GM19351 (cell line): ENCODE results near the gene CHD5.

ENCODE experiments used
- ATAC-seq: cut with Tn5 transposase; IDR thresholded peaks from one replicate; pipeline ENCODE4 v1.9.1; 2021; ENCODE audit warnings: mild to moderate bottlenecking, moderate library complexity; ENCODE audit not compliant: unreplicated experiment

Gene CHD5

DNA sequence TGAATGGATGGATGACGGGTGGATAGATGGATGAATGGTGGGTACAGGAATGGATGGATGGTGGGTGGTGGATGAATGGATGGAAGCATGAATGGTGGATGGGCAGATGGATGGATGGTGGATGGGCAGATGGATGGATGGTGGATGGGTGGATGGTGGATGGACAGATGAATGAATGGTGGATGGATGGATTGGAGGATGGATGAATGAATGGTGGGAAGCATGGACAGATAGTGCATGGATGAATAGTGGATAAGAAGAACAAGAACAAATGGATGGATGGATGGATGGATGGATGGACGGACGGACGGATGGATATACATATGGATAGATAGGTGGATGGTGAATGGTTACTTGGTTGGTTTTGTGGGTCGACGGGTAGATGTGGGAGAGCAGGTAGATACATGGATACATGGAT, 4.7 kb downstream of the CHD5 start:
- ATAC-seq = no peak

GRCh38 chr1:6174621-6175410, 5.3 kb downstream of the CHD5 start:
- ATAC-seq = no peak

- no peak for ATAC-seq
Observed at GRCh38 chr1:6172549-6172948, 7.6 kb downstream of the CHD5 start.

- ATAC-seq = no peak
Observed at GRCh38 chr1:6171548-6172124, 8.5 kb downstream of the CHD5 start.

DNA sequence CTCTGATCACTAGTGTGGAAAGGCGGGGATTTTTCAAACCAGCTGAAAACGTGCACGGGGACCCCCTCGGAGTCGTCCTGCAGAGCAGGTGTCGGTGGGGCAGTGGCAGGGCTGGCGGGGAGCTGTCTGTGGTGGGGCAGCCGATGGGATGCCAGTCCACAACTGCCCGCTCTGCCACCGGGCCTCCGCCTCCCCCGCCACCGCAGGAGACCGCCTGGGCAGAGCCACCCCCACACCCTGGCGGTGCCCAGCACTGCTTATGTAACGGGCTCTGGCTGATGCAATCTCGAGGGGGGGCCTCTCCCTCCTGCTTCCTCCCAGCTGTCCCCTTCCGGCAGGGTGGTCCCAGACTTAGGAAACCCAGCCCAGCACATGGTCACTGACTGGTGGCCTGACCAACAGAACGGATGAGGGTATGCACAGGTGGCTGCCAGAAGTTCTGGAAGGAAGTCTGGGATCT, 9.3 kb downstream of the CHD5 start:
- ATAC-seq = no peak

DNA sequence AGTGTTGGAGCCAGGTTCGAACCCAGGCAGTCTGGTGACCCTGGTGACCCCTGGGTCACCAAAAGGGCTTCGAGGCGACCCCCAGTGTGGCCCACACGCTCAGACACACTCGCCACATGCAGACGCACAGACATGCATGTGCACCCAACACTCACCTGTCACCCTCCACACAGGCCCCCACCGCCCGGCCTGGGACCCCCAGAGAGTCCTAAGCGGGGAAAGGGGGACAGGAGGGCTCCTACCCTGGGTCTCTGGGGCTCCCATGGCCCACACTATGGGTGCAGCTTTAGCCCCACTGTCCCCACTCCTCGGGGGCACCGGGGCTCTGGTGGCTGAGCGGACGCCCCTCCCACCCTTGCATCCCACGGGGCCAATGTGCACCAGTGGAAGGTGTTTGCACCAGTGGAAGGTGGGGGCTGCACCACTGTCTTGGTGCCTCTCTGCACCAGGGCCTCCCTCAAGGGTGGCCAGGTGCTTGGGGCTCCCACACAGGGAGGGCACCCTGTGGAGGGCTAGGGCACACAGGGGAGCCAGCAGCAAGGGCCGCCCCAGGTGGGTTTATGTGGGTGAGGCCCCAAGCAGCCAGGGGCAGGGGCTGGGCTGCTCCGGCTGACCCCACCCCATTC, 9.9 kb downstream of the CHD5 start:
- ATAC-seq = no peak

DNA sequence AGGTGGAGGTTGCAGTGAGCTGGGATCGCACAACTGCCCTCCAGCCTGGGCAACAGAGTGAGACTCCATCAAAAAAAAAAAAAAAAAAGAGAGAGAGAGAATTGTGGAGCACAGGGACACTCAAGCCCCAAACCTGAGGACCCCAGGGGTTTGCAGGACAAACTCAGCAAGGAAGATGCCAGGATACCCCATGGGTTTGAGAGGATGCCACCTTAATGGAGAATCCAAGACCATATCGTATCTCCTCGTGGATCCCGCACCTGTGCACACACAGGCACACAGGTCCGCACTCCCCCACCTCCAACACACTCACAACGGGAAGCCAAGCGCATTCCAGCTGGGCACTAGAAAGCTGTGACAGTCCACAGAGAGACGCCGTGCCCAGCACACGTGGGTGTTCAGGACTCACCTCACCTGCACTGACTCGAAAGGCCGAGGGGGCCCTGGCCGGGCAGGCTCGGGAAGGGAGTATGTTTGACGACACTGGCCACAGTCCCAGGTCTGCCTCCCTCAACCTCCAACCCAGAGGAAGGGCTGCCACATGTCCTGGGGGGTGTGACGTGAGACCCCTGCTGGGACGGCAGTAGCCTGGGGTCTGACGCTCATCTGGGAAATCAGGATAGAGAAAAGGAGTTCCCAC, 11.1 kb downstream of the CHD5 start:
- ATAC-seq = no peak

GRCh38 chr1:6167391-6168303, 12.5 kb downstream of the CHD5 start:
- ATAC-seq = no peak

DNA sequence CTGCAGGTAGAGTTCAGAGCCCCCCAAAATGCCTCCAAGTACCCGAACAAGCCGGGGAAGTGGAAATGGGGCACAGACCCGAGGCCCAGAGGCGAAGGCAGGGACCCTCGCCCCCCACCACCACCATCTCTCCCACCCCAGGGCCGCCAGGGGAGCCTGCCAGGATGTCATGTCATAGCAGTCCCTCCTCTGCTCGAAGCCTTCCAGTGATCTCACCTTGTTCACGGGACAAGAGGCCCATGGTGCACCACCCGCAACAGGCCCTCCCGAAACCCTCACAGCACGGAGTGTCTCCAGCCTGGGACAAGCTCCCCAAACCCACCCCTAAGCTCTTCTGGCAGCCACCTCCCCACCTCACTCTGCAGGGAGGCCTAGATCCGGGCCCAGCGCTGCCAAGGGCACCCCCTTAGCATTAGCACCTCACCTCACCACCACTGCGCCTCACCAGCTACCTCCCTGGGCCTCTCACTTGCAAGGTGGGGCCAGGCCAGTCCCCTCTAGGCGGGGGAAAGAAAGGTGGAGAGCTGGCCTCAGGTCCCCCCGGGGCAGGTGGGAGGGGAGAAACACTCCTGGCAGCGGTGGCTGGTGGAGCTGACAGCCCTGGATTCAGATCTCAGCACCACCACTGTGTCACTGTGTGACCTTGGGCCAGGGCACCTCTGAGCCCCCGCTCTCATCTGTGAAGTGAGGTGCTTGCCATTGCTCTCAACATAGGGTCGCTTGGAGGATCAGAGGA, 13.3 kb downstream of the CHD5 start:
- no peak for ATAC-seq

GRCh38 chr1:6166221-6166620, 13.9 kb downstream of the CHD5 start:
- no peak for ATAC-seq

DNA sequence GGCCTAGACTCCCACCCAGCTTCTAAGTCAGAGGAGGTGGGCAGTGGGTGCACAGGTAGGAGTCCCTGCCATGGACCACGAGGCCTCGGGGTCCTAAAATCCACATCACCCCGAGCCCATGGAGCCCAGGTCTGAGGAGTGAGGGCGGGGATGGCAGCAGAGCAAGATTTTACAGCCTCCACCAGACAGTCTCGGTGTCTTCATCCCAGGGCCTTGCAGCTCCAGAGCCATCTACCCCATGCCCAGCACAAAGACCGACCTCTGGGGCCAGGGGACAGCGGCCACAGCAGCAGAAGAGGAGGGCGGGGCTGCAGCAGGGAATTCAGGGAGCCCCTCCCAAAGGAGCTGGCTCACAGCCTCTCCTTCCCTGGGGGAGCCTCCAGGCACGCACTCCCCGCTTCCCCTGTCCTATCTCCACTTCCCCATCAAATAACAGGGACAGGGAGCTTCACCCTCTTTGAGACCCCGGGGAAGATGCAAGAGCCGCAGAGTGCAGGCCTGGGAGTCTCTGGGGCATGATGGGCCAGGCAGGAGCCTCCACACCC, 14.6 kb downstream of the CHD5 start:
- ATAC-seq = no peak

DNA sequence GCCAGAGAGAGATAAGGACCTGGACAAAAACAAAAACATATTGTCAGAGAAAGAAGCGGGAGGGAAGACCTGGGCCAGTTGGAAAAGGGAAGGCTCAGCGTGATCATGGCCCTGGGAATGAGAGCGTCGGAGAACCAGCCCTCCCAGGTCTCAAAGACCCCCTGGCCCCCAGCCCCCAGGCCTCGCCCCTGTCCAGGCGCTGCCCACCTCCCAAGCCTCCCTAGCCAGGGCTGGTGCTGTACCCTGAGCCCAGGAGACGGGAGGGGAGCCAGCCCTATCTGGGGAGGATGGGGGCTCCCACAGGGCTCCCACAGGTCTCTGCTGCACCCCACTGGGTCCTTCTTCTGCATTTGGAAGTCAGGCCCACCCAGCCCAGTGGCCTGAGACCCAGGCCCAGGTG, 15.1 kb downstream of the CHD5 start:
- ATAC-seq = no peak

DNA sequence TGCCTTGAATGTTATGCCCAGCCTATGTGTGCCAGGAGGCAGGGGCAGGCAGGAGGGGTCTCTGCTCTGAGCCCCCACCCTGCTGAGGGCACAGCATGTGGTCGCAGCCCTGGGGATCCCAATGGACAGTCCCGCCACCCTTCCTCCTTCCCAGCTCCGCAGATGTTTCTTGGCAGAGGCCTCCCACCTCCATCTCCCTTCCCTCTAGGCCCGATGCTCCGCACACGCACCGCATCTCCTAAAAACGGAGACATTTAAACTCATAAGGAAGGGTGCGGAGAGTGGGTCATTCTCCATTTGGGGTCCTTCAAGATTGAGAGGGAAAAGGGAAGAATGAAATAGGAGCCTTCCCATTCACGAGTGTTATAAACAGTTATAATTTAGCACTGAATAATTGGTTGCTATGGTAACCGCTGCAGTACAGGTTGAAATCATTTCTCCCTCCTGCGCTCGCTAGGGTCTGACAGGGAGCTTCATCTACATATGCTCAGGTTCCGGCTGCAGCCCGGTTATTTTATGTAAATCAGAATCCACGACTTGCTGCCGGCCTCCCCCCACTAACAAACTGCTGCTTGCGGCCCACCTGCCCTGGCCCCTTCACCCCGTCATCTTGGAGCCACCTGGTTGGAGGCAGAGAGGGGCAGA, 16.0 kb downstream of the CHD5 start:
- no peak for ATAC-seq

- no peak for ATAC-seq
Observed at GRCh38 chr1:6163191-6163972, 16.7 kb downstream of the CHD5 start.

GRCh38 chr1:6162773-6163172, 17.3 kb downstream of the CHD5 start:
- ATAC-seq = no peak

- no peak for ATAC-seq
Observed at GRCh38 chr1:6162341-6162740, 17.8 kb downstream of the CHD5 start.

DNA sequence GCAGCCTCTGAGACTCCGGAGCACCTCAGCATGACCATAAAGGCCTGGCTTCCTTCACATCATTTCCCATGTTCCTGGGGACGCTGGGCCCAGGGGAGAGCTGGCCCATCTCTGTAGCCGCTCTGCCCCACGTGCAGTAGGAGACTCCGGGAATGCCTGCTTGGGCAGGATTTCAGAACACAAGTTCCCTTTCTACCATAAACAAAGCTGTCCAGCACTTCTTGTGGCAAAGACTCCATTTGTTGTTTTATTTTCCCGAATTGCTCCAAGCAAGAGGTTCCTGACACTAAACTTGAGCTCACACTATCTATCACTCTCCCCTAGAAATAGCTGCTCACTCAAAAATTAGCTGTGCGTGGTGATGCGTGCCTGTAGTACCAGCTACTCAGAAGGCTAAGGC, 21.9 kb downstream of the CHD5 start:
- ATAC-seq = no peak

DNA sequence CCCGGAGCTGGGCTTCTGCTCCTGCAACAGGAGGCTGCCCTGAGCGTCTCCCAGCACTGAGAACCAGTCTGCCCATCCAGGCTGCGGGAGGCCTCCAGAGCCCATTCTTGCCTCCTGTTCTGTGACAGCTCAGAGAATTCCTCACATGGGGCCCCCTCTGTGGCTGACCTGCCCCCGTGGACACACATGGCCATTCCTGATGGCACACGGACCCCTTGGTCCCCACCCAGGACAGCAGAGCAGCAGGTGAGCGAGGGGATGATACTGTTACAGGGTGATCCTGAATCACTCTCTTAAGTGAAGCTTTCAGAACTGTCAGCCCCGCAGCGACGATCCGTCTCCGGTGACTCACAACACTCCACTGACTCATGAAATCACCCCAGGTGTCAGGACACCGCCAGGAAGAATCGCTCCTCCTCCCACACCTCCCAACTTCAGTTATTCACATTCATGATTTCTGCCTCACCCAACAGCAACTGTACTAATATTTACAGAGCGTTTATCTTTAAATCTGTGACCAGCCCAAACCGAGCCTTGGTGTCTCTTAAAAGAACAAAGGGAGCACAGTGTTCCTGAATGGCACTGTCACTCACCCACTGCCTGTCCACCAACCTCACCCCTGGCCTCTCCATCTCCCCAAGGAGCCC, 22.5 kb downstream of the CHD5 start:
- no peak for ATAC-seq
